Measurements from ENCODE around the gene VPS51. TPM values are rescaled to one million over a fixed set of nuclear protein-coding genes. Genes with fewer than 3 reads are reported as not detected.

VPS51 gene
- total and polyA plus RNA-seq, 2 of the 13 experiments (the other 11 are each of a cell fraction or from before 2014, with no cell fraction given), result 76.3 to 90.6 TPM

DNA sequence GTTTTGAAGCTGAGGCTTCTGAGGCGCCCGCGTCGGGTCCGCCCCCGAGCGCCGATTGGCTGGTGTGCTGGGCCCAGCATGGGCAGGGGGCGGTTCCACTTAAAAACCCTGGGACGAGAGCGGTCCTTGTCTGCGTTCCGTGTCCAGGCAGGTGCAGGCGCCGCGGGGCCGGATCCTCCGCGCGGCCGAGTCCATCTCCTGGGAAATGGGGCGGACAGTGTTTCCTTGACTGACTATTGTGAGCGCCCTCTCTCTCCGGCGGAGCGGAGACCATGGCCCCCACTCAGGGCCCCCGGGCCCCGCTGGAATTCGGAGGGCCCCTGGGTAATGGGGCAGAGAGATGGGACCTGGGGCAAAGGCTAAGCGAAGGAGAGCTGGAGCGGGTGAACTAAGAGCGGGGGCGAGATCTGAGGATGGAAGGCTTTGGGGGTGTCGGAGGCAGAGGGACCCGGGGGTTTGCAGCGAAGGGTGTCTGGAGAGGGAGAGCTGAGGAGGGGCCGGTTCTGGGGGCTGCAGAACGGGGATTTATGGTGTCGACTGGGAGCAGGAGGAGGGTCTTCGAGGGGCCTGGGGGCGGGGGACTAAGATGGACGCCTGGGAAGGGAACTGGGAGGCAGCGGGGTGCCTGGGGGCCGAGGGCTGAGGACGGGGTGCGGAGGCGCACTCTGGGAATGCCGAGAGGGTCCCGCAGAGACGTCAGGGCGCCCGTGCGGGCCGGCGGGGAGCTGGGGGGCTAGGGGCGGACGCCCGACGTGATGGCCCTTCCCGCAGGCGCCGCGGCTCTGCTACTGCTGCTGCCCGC, 15.9 kb downstream of the VPS51 start, which contains the start of gene TM7SF2 (continued):
- TF ChIP-seq, protein P1, sequence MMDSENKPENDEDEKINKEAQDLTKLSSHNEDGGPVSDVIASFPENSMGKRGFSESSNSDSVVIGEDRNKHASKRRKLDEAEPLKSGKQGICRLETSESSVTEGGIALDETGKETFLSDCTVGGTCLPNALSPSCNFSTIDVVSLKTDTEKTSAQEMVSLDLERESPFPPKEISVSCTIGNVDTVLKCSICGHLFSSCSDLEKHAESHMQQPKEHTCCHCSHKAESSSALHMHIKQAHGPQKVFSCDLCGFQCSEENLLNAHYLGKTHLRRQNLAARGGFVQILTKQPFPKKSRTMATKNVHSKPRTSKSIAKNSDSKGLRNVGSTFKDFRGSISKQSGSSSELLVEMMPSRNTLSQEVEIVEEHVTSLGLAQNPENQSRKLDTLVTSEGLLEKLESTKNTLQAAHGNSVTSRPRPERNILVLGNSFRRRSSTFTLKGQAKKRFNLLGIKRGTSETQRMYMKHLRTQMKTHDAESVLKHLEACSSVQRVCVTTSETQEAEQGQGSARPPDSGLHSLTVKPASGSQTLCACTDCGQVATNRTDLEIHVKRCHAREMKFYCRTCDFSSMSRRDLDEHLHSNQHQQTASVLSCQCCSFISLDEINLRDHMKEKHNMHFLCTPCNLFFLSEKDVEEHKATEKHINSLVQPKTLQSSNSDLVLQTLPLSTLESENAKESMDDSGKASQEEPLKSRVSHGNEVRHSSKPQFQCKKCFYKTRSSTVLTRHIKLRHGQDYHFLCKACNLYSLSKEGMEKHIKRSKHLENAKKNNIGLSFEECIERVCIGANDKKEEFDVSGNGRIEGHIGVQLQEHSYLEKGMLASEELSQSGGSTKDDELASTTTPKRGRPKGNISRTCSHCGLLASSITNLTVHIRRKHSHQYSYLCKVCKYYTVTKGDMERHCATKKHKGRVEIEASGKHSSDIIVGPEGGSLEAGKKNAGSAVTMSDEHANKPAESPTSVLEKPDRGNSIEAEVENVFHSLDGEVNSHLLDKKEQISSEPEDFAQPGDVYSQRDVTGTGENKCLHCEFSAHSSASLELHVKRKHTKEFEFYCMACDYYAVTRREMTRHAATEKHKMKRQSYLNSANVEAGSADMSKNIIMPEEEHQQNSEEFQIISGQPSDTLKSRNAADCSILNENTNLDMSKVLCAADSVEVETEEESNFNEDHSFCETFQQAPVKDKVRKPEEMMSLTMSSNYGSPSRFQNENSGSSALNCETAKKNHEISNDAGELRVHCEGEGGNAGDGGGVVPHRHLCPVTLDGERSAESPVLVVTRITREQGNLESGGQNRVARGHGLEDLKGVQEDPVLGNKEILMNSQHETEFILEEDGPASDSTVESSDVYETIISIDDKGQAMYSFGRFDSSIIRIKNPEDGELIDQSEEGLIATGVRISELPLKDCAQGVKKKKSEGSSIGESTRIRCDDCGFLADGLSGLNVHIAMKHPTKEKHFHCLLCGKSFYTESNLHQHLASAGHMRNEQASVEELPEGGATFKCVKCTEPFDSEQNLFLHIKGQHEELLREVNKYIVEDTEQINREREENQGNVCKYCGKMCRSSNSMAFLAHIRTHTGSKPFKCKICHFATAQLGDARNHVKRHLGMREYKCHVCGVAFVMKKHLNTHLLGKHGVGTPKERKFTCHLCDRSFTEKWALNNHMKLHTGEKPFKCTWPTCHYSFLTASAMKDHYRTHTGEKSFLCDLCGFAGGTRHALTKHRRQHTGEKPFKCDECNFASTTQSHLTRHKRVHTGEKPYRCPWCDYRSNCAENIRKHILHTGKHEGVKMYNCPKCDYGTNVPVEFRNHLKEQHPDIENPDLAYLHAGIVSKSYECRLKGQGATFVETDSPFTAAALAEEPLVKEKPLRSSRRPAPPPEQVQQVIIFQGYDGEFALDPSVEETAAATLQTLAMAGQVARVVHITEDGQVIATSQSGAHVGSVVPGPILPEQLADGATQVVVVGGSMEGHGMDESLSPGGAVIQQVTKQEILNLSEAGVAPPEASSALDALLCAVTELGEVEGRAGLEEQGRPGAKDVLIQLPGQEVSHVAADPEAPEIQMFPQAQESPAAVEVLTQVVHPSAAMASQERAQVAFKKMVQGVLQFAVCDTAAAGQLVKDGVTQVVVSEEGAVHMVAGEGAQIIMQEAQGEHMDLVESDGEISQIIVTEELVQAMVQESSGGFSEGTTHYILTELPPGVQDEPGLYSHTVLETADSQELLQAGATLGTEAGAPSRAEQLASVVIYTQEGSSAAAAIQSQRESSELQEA (CRISPR knock-in tag; IDR thresholded peaks at IDR 0.05; ENCODE audit: not compliant biosample characterization), result no peak
- TF ChIP-seq RCOR2 (CRISPR knock-in tag; IDR thresholded peaks at IDR 0.05) (no peak), ZFX (CRISPR knock-in tag; IDR thresholded peaks at IDR 0.05; ENCODE audit: low read depth) (peak; percentile 66; the same call in 1 of the 2 replicates), ZNF839 (CRISPR knock-in tag; IDR thresholded peaks at IDR 0.05; ENCODE audit: borderline replicate concordance) (no peak), ZNF124 (CRISPR knock-in tag; IDR thresholded peaks at IDR 0.05) (no peak), ZFP37 (CRISPR knock-in tag; IDR thresholded peaks at IDR 0.05; ENCODE audit: borderline replicate concordance) (no peak), HIVEP1 (CRISPR knock-in tag; IDR thresholded peaks at IDR 0.05) (no peak)
- TF ChIP-seq, protein P2, sequence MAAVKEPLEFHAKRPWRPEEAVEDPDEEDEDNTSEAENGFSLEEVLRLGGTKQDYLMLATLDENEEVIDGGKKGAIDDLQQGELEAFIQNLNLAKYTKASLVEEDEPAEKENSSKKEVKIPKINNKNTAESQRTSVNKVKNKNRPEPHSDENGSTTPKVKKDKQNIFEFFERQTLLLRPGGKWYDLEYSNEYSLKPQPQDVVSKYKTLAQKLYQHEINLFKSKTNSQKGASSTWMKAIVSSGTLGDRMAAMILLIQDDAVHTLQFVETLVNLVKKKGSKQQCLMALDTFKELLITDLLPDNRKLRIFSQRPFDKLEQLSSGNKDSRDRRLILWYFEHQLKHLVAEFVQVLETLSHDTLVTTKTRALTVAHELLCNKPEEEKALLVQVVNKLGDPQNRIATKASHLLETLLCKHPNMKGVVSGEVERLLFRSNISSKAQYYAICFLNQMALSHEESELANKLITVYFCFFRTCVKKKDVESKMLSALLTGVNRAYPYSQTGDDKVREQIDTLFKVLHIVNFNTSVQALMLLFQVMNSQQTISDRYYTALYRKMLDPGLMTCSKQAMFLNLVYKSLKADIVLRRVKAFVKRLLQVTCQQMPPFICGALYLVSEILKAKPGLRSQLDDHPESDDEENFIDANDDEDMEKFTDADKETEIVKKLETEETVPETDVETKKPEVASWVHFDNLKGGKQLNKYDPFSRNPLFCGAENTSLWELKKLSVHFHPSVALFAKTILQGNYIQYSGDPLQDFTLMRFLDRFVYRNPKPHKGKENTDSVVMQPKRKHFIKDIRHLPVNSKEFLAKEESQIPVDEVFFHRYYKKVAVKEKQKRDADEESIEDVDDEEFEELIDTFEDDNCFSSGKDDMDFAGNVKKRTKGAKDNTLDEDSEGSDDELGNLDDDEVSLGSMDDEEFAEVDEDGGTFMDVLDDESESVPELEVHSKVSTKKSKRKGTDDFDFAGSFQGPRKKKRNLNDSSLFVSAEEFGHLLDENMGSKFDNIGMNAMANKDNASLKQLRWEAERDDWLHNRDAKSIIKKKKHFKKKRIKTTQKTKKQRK (IDR thresholded peaks at IDR 0.05; ENCODE audit: low read length), result no peak
- TF ChIP-seq, protein P3, sequence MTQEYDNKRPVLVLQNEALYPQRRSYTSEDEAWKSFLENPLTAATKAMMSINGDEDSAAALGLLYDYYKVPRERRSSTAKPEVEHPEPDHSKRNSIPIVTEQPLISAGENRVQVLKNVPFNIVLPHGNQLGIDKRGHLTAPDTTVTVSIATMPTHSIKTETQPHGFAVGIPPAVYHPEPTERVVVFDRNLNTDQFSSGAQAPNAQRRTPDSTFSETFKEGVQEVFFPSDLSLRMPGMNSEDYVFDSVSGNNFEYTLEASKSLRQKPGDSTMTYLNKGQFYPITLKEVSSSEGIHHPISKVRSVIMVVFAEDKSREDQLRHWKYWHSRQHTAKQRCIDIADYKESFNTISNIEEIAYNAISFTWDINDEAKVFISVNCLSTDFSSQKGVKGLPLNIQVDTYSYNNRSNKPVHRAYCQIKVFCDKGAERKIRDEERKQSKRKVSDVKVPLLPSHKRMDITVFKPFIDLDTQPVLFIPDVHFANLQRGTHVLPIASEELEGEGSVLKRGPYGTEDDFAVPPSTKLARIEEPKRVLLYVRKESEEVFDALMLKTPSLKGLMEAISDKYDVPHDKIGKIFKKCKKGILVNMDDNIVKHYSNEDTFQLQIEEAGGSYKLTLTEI (CRISPR knock-in tag; conservative IDR thresholded peaks at IDR 0.05), result no peak
- TF ChIP-seq, protein P4, sequence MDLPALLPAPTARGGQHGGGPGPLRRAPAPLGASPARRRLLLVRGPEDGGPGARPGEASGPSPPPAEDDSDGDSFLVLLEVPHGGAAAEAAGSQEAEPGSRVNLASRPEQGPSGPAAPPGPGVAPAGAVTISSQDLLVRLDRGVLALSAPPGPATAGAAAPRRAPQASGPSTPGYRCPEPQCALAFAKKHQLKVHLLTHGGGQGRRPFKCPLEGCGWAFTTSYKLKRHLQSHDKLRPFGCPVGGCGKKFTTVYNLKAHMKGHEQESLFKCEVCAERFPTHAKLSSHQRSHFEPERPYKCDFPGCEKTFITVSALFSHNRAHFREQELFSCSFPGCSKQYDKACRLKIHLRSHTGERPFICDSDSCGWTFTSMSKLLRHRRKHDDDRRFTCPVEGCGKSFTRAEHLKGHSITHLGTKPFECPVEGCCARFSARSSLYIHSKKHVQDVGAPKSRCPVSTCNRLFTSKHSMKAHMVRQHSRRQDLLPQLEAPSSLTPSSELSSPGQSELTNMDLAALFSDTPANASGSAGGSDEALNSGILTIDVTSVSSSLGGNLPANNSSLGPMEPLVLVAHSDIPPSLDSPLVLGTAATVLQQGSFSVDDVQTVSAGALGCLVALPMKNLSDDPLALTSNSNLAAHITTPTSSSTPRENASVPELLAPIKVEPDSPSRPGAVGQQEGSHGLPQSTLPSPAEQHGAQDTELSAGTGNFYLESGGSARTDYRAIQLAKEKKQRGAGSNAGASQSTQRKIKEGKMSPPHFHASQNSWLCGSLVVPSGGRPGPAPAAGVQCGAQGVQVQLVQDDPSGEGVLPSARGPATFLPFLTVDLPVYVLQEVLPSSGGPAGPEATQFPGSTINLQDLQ (CRISPR knock-in tag; IDR thresholded peaks at IDR 0.05), result no peak
